ENCODE data around the gene DAPK1.

DNA sequence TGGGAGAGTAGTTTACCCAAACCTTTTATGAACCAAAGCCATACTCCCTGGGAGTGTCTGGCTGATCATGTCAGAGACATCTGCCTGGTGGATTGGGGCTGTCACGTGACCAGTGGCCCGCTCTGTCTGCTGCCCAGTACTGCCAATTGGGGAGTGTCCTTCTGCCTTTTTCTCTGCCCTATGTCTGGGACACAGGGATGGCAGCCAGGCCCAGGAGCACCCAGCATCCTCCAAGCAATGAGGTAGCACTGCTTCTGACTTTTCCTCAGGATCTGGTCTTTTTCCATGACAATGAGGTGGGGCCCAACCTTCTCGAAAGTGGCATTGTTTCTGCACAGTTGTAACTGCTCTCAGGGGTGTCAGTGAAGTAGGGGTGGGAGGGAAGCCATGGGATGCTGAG is 21.8 kb downstream of the DAPK1 start:
- TF ChIP-seq, protein P1, sequence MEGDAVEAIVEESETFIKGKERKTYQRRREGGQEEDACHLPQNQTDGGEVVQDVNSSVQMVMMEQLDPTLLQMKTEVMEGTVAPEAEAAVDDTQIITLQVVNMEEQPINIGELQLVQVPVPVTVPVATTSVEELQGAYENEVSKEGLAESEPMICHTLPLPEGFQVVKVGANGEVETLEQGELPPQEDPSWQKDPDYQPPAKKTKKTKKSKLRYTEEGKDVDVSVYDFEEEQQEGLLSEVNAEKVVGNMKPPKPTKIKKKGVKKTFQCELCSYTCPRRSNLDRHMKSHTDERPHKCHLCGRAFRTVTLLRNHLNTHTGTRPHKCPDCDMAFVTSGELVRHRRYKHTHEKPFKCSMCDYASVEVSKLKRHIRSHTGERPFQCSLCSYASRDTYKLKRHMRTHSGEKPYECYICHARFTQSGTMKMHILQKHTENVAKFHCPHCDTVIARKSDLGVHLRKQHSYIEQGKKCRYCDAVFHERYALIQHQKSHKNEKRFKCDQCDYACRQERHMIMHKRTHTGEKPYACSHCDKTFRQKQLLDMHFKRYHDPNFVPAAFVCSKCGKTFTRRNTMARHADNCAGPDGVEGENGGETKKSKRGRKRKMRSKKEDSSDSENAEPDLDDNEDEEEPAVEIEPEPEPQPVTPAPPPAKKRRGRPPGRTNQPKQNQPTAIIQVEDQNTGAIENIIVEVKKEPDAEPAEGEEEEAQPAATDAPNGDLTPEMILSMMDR (IDR thresholded peaks at IDR 0.05), result no peak
- TF ChIP-seq EZH2 (IDR thresholded peaks at IDR 0.05; ENCODE audit: borderline replicate concordance, insufficient read depth, low read depth, low read length, poor library complexity, severe bottlenecking), result no peak
